GM12874 (cell line): Measurements from ENCODE around the gene F10.

Experiments used
- CTCF ChIP-seq: IDR thresholded peaks from 2 replicates; pipeline ENCODE4 v1.5.1; 2011; ENCODE audit warnings: low read depth, mild to moderate bottlenecking, control low read depth, low read length, moderate library complexity; ENCODE audit not compliant: insufficient read depth

F10 gene

GRCh38 chr13:113184568-113185440 lies 62.2 kb downstream of the F10 start:
- no peak for TF ChIP-seq CTCF

DNA sequence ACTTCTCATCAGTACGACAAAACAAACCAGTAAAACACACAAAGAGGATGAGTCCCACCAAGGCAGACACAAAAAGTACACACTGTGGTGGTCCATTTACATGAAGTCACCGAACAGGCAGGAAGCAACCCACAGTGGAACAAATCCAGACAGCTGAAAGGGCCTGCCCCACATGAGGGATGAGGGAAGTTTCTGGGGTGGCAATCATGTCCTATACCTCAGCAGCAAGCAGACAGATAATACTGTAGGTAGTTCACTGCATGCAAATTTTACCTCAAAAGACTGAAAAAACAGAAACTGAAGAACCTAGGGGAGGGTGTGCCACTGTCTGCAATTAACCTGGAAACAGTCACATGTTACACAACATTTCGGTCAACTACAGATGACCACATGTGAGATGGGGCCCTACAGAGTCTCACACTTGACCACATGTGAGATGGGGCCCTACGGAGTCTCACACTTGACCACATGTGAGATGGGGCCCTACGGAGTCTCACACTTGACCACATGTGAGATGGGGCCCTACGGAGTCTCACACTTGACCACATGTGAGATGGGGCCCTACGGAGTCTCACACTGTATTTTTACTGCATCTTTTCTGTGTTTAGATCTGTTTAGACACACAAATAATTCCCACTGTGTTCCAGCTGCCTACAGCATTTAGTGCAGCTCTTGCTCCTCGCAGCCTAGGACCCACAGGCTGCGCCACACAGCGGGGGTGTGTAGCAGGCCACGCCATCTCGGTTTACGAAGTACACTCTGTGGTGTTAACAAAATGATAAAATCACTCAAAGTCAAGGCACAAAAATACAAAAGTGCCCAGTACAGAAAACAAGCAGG lies 63.7 kb downstream of the F10 start:
- TF ChIP-seq CTCF, result no peak

- no peak for TF ChIP-seq CTCF
Observed at GRCh38 chr13:113187263-113187669, 64.7 kb downstream of the F10 start.

DNA sequence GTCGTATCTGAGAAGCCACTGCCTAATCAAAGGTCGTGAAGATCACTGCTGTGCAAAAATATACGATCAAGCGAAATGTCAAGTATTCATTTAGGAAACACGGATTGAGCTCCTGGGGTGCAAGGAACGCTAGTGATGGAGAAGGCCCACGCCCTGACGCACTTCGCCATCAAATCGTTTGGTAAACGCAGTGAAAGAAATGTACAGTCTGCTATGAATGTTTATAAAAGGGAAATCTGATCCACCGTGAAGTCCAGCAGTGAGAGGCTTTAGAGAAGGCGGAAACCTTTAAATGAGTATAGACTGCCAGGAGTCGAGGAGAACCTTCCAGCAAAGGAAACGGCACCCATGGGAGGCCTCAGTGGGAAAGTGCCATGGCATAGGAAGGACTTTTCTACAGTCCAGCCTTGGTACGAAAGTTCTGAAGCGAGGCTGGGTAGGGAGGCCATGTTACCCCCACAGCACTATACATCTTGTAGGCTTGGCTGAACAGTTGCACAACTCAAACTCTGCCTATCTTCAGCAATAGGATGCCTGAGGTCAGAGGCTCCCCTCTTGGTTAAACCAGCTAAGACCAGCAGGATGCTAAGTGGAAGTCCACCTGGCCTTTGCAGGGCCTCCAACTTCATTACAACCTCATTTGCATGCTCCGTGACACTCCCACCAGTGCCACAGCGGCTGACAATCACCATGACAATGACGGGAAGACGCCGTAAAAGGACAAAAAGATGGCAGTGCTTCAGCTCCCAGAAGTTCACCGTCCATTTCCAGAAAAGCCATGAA lies 65.5 kb downstream of the F10 start:
- TF ChIP-seq CTCF, result no peak

GRCh38 chr13:113190181-113190580 lies 67.6 kb downstream of the F10 start:
- TF ChIP-seq CTCF, result no peak

- TF ChIP-seq CTCF, result no peak
Observed at GRCh38 chr13:113192279-113192678, 69.7 kb downstream of the F10 start.

DNA sequence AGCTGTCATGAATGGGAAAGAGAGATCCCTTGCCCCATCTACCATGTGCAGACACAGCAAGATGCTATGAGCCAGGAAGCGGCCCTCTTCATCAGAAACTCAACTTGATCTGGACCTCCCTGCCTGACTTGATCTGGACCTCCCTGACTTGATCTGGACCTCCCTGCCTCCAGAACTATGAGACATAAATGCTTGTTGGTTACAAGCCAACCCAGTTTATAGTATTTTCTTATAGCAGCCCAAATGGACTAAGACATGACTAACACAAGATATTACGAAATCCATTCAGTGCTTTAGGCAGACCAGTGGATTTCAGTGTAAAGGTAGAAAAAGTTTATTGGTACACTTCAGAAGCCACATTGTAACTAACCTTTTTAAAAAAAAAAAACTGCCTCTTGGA lies 70.3 kb downstream of the F10 start:
- TF ChIP-seq CTCF, result no peak
